G401 (cell line): ENCODE measurements around the gene SCO1. TPM values are rescaled to one million over a fixed set of nuclear protein-coding genes. Genes with fewer than 3 reads are reported as not detected.
"Not testable (repeated sequence)": the region's sequence is repeated elsewhere in the genome, so short reads cannot be mapped to it uniquely, and the experiment has no call there.

Experiments used
- DNase-seq: peaks from one replicate; pipeline ENCODE4 v3.0.0-alpha.2; 2015; ENCODE audit warnings: low spot score
- in situ Hi-C: cut with HindIII; loops from 2 replicates; pipeline ENCODE4 v1.10.0; 2016; ENCODE audit warnings: low sequenced_read_pairs, mixed read lengths
- total RNA-seq: library from RNA; depleted of rRNA; stranded (reverse); fragments of >200 nt; shearing (Covaris generic); gene quantifications from 2 replicates; pipeline ENCODE4 v1.2.3, GENCODE V29; 2014; rRNA removed

Gene SCO1
- 48.2 and 58.9 TPM in 2 replicates for total RNA-seq

DNA sequence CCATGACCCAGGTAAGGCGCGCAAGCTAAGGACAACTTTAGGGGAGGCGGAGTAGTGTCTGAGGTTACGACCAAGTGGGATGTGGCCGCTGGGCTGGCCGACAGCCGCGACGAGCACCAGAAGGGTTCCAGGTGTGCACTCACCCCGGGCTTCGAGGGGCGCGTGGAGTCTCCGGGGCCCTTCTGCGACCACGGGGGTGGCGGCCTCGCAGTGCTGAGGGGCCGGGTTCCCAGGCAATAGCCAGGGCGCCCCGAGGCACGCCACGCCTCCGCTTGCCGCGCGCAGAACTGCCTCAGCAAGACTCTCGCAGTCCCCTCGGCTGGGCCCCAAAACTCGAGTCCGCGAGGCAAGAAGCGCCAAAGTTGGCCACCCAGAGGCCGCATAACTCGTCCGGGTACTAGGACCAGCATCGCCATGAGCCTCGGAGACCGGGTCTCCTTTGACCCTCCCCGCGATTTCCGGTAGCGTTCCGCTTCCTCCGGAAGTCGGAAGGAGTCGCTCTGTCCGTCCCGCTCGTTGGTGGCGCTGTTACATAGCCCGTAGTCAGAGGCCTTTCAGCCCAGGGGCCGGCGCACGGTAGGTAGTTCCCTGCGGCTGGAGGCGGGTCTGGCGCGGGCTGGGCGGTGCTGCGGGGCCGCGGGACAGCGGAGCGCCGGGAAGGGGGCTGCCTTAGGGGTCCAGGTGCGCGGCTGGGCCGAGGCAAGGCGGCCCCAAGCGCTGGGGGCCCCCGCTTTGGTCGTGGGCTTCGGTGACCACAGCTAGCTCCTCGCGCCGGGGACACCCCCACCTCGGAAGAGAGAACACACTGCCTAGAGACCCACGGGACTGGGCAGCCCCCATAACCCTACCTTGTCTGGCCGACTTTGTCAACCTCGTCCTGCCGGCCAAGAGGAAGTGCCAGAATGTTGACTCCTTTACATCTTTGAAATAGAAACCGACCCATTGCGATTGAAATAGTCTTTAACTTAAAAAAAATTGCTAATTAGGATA, at the start of gene SCO1, which contains the start of gene ADPRM:
Gene SCO1 (minus strand): TSS at position 442 of the 990 bp plus-strand sequence. CDS start 26 bp downstream, at position 416.
Gene ADPRM (plus strand): TSS at position 503 of the 990 bp plus-strand sequence. CDS start 7,333 bp downstream, outside the sequence.
- peak; percentile 96 for DNase-seq
- in situ Hi-C loops: no loop called here

DNA sequence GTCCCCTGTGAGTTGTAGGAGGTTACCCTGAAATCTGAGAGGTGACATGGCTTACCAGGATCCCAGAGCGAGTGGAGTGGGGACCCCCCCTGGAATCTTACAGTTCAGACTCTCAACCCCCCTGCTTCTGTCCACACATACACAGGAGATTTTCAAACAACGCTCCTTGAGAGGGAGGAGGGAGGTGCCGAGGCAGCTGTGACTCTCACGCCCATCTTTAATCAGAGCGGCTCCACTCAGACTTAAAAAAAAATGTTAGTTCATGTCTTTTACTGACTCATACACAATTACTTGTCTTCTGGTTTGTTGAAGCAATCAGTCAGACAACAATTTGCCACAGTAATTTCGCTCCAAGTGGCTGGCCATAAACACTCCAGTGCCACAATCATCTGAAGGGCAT, 47.9 kb upstream of the SCO1 start:
- no peak for DNase-seq
- in situ Hi-C loops: no loop called here

DNA sequence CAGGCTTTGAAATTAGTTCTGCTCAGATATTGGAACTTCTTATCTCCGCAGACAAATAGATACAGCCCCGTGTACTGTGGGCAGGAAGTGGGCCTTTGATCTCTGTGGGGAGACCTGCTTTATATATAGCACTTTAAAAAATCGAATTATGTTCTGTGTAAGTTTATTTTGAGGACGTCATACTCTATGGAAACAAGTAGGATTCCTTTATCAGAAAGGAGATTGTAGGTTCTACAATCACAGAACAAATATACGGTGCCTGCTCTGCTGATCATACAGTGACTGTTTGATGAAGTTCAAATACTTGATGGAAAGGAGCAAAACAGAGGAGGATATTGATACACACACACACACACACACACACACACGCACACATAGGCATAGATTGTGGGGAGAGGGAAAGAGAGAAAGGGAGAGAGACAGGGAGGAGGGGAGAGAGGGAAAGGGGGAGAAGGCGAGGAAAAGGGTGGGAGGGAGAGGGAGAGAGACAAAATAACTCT, 47.2 kb upstream of the SCO1 start:
- DNase-seq: no peak
- in situ Hi-C loops: no loop called here

DNA sequence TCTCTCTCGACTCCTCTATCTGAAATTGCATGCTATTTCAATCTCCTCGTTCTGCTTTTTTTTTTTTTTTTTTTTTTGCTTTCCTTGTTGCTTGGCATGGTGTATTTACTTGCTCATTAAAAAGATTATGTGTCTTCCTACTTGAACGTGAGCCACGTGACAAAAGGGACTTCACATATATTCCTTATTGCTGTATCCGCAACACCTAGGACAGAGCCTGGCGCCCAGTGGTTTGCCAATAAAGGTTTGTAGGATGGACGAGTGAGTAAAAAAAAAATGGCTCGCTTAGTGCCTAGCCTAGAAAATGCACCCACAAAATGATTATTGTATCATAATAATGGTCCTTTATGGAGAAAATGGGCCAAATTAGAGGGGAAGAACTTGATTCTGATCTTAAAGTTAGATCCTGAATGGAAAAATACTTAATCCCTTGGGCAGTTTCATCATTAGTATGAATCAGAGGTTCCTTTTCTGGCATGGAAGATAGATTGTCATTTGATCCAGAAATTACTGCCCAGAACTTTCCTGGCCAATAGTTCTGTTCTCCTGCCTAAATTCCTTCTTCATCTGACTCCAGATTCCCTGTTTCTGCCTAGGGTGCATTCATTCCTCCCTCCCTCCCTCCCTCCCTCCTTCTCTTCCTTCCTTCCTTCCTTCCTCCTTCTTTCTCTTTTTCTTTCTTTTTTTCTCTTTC, 46.1 kb upstream of the SCO1 start:
- DNase-seq: no peak
- in situ Hi-C loops: no loop called here

DNA sequence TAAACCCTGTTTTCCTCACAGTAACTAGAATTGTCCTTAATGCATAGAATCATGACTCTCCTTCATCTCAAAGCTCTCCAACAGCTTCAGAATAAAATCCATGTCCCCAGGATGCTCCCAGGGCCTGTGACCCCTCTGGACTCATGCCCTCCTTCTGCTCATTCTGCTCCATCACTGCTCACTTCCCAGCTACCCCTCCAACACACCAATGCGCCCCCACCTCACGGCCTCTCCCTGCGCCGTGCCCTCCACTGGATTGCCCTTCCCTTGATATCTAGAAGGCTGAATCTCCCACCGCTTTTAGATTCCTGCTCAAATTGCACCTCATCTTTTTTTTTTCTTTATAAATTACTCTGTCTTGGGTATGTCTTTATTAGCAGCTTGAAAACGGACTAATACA, 45.1 kb upstream of the SCO1 start:
- in situ Hi-C loops: no loop called here
- no peak for DNase-seq

DNA sequence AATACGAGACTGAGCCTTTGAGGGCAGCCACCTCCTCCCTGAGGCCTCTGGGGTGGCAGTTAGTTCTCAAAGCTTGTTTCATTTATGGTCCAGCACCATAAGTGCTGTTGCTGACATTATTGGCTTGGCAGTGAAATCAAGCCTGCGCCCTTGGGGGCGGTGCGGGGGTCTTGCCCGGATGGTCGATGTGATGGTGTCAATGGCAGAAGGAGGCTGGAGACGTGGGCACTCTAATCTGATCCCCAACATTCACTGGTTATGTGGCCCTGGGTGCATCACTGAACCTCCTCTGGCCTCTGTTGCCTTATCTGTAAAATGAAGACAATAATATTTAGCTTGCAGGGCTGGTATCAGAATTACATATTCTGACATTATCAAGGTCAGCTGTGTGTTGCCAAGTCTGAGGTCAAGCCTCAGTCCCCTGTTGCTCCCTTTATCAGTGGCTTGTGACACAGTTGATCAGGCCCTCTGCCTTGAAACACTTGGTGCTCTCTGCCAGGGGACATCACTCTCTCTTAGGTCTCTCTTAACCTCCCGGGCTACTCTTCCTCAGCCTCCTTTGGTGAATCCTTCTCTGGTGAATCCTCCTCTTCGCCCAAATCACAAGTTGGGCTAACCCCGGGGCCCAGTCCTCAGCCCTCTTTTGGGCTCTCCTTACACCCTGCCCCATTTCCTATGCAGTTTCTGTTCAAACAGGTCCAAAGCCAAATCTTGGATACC, 44.2 kb upstream of the SCO1 start:
- DNase-seq: no peak
- in situ Hi-C loops: no loop called here

DNA sequence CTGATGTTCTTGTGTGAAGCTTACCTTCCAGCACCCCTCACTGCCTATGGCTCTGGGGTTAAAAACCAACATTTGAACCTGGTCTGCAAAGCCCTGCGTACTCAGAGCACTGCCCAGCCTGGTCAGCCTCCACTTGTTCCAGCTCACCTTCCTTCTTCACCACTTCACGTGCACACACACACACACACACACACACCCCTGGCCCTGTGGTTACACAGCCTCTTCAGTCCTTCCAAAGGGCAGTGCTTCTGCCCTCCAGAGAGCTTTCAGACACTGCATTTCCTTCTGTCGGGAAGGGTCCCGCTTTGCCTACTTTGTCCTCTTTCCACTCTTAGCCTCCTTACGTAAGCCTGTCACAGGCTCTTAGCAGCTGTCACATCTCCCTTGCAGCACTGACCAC, 42.1 kb upstream of the SCO1 start:
- DNase-seq: no peak
- in situ Hi-C loops: no loop called here

DNA sequence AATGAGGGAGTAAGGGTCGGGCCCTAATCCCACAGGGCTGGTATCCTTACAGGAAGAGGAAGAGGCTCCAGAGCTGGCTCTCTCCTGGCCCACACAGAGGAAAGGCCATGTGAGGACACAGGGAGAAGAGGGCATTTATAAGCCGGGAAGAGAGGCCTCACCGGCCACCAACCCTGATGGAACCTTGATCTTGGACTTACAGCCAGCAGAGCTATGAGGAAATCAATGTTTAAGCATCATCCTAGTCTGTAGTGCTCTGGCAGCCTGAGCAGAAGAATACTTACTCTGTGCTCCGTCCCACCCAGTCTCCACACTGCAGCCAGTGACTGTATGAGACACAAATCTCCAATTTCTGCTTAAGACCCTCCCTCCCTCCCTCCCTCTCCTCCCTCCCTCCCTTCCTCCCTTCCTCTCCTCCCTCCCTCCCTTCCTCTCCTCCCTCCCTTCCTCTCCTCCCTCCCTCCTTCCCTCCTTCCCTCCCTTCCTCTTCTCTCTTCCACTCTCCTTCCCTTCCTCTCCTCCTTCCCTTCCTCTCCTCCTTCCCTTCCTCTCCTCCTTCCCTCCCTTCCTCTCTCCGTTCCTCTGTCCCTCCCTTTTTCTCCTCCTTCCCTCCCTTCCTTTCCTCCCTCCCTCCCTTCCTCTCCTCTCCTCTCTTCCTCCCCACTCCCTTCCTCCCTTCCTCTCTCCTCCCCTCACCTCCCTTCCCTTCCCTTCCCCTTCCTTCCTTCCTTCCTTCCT, 41.4 kb upstream of the SCO1 start:
- no peak for DNase-seq
- in situ Hi-C loops: no loop called here

DNA sequence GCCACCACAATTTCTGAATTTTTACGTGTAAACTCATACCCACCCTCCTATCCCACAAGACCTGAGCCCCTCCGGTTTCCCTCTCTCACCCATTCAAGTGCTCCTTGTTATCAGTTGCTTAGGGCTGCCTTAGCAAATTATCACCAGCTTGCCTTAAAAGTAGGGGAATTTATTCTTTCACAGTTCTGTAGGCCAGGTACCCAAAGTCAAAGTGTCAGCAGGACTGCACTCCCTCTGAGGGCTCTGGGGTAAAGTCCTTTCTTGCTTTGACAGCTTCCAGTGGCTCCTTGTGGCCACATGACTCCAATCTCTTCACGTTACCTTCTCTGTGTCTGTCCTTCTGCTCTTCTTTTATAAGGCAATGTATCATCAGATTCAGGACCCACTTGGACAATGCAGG, 40.4 kb upstream of the SCO1 start:
- in situ Hi-C loops: no loop called here
- no peak for DNase-seq

DNA sequence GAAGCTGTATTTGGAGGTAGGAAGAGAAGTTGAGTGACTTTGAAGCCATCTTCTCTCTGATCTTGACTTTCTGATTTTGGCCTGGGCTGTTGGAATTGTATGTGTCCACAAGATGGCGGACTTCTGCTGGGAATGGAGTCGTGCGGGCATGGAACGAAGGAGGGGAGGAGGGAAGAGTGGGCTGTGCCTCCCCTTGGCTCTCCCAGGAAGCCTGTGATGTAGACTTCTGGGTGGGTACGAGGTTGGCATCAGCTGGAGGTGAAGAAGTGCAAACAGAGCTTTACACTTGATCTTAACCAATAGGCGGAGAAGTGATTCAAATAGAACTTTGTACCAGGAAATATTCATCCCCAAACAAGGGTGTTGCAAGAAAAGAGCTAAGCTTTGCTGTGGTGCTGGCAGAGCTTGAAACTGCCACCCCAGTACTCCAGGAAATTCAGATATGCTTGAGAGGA, 39.9 kb upstream of the SCO1 start:
- in situ Hi-C loops: no loop called here
- DNase-seq: peak; percentile 33

DNA sequence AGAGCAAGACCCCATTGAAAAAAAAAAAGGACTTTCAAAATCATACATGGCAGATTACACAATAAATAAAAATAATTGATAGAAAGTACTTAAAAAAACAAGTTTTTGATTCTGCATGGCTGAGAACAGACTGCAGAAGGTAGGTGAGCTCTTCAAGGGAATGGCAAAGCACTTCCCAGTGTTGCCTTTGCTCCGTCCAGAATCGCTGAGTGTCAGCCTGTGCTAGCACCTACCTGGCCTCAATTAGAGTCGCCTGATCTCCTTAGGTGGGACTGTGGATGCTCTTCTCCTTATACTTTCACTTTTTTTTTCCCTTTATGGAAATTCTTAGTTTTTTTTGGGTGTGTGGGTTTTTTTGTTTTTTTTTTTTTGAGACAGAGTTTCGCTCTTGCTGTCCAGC, 38.5 kb upstream of the SCO1 start:
- DNase-seq: no peak
- in situ Hi-C loops: no loop called here

DNA sequence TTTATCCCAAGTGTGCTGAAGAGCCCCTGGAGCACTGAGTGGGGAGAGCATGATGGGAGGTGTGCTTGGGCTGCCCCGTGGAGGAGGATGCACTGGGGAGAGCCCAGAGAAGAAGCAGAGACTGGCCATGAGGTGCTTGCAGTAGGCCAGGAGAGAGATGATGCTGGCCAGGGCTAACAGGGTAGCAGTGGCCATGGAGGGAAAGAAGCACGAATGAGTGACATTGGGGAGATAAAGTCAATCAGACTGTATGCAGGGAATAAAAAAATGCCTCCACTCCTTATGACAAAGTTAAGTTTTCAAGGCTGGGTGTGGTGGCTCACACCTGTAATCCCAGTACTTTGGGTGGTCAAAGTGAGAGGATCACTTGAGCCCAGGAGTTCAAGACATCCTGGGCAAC, 37.9 kb upstream of the SCO1 start:
- in situ Hi-C loops: no loop called here
- no peak for DNase-seq

DNA sequence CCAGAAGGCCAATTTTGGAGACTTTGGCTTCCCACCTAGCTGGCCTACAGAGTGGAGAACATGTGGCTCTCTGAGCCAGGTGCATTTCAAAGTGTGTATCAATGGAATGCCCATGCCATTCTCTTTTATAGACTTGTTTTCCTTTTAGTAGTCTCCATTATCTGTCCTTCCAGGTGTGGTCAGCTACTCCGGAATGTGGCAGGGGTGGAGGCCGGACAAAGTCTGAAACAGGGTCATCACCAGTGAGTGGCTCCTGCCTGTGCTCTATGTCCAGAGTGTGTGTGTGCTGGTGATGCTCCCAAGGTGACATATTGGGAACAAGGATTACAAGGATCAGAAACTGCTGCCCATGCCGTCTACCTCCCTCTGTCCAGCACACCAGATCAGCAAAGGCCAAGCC, 36.3 kb upstream of the SCO1 start:
- in situ Hi-C loops: no loop called here

DNA sequence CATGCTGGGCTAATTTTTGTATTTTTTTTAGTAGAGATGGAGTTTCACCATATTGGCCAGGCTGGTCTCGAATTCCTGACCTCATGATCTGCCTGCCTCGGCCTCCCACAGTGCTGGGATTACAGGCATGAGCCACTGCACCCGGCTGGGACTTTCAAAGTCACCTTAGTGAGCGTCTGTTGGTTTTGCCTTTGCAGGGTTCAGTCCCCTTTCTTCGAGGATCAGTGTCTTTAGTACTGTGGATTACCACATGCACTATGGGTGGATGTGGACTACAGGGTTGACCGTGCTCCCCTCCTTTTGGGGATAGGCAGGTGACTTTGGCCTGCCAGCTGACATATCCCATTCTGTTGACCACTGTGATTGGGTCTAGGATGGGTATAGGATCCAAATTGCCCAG, 34.8 kb upstream of the SCO1 start:
- in situ Hi-C loops, DNase-seq: not testable (repeated sequence)

More for the DNA sequence above, 36.3 kb upstream of the SCO1 start:
- DNase-seq: no peak

DNA sequence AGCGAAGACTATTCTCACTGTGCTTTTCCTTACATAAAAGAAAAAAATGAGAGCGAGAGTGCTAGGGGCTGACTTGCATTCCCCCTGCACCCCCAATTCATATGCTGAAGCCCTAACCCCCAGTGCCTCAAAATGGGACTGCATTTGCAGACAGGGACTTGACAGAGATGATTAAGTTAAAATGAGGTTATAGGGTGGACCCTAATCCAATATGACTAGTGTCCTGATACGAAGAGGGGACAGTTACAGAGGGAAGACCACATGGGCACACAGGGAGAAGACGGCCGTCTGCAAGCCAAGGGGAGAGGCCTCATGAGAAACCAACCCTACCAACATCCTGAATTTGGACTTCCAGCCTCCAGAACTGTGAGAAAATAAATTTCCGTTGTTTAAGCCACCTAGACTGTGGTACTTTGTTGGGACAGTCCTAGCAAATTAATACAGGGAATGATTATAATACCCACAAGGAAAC, 34.1 kb upstream of the SCO1 start:
- no peak for DNase-seq
- in situ Hi-C loops: no loop called here

DNA sequence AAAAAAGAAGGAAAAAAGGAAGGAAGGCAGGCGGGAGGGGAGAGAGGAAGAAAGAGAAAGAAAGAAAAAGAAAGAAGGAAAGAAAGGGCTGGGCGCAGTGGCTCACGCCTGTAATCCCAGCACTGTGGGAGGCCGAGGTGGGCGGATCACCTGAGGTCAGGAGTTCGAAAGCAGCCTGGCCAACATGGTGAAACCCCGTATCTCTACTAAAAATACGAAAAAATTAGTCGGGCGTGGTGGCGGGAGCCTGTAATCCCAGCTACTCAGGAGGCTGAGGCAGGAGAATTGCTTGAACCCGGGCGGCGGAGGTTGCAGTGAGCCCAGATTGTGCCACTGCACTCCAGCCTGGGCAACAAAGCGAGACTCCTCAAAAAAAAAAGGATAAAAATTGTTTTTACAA, 32.9 kb upstream of the SCO1 start:
- in situ Hi-C loops, DNase-seq: not testable (repeated sequence)

DNA sequence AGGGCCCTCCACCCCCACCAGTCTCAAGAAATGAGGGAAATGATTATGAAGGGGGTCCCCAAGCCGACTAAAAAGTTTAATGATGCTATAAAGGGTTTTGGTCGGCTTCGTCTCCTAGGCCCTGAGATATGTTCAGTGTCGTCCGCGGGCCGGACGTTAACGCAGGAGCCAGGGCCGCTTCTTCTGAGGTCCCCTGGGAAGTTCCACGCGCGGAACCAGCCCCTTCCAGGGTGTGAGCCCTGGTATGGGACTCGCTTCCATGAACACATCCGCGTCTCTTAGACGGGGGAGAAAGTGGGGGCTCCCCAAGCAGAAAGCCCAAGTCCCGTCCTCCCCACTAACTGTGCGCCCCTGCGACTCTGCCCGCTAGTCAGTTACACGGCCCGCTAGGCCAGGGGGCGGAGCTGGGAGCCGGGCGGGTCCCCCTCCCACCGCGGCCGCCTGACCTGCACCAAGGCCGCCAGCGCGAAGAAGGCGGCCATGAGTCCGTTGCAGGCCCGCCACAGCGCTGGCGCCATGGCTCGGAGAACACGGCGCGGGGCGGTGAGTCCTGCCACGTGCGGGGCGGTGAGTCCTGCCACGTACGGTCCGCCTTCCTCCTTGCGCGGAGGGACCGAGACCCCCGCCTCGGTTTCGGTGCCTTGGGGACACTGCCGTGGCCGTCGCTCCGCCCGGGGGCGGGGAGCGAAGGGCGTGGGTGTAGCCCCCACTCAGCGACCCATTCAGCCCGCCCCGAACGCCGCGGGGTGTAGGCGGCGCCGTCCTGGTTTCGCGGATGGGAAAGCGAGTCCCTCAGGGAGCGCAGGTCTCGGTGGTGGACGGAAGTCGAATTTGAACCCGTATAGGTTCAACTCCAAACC, 32.2 kb upstream of the SCO1 start, which contains the start of gene TMEM220:
Gene TMEM220 (minus strand): TSS at position 690 of the 860 bp plus-strand sequence. CDS start 172 bp downstream, at position 518.
- in situ Hi-C loops: no loop called here

More for the DNA sequence above, 32.2 kb upstream of the SCO1 start, which contains the start of gene TMEM220:
- peak; percentile 37 for DNase-seq
